GM23248 (cell line): ENCODE measurements around the gene DPYD.

Source experiments
- EZH2 ChIP-seq: fragments of 200-600 bp; sonication (generic); IDR thresholded peaks from 2 replicates; pipeline ENCODE4 v1.6.1; 2018; ENCODE audit warnings: antibody characterized with exemption, mild to moderate bottlenecking; ENCODE audit not compliant: insufficient read depth, poor library complexity, severe bottlenecking
- EZH2phosphoT487 ChIP-seq: fragments of 200-600 bp; sonication (generic); IDR thresholded peaks from 2 replicates; pipeline ENCODE4 v1.6.1; 2018; ENCODE audit warnings: antibody characterized with exemption, moderate library complexity, mild to moderate bottlenecking, low read depth; ENCODE audit not compliant: insufficient read depth

GRCh38 chr1:97139512-97139911 is 781.3 kb downstream of the DPYD start:
- TF ChIP-seq EZH2phosphoT487 (no peak), EZH2 (no peak)
